Activated CD4-positive, alpha-beta T cell treated with anti-CD3 and anti-CD28 coated beads, Interleukin-2, amount 50 U/mL, for 16 hours (primary cell): ENCODE measurements around the gene PRC1.

ENCODE experiments used
- DNase-seq: peaks from one replicate; pipeline ENCODE4 v3.0.0-alpha.2; 2020

The PRC1 gene

DNA sequence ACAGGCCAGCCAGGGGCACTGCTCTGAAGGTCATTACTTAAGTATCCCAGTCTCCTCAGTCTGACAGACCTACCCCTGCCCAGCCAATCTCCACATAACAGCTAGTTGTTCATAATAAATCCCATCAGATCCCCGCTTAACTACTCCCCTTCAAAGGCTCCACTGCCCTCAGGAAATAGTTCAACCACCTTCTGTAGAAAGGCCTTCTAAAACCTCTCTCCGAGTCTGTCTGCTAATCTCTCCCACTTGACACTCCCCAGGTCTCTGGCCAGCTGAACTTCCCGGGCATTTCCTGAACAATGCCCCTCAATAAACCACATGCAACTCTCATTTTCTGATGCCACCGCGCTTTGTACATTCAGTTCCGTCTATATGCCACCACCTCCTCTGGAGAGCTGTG, 6.0 kb downstream of the PRC1 start:
- DNase-seq: no peak

DNA sequence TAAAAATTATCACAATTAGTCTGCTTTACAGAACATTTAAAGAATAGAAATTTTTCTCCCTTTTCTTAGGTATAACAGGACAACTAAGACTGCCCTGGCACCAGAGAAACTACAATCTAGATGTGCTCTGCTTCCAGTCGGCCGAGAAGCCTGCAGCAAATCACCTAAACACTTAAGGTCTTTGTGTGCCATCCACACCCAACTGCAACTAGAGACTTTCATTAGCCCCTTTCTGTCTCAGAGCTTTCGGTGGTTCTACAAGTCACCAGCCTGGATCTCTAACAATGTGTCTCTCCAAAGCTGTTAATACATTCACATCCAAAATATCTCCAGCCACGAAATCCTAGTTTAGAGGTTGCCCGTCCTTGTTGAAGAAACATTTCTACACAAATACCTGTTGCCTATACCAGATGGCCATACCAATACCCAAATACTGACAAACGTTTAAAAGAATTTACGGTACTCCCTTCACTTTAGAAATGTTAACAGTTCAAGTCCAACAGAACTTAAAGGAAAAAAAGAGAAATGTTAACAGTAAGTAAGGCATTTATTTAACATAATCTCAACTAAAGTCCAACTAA, 6.7 kb downstream of the PRC1 start:
- DNase-seq: no peak

GRCh38 chr15:90986790-90987507, 7.4 kb downstream of the PRC1 start:
- DNase-seq: no peak

- DNase-seq: peak; percentile 51
Observed at GRCh38 chr15:90982135-90982534, 12.2 kb downstream of the PRC1 start.

DNA sequence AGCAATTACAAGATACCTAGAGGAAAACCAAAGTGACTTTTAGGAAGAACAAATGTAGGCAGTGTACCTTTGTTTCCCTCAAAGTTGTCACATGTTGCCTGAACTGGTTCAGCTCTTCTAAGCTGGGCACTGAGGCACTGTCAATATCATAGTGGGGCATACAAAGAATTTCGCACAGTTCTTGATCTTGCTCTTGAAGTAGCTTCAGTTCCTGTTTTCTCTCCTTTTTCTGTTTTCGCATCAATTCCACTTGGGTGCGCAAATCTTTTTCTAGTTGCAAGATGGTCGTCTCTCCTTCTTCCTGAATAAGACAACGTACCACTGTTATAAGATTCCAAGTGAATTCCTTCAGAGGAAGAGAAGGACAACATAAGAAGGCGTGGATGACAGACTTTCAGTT, 12.7 kb downstream of the PRC1 start:
- DNase-seq: no peak

DNA sequence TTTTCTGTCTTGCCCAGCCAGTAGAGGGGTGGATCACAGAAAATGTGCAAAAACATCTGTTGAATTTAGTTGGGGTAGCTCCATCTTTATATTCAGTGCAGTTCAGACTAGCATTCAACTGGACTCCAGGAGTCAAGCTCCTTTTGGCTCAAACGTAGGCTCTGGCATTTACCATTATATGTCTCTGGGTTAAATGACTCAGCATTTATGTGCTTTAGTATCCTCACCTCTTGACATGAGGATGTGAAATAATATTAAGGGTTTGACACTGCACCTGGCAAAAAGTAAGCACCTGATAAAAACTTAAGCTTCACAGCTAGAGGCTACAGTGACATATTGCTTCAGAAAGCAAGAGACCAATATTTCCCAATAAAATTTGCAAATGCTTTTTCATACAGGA, 14.8 kb downstream of the PRC1 start:
- DNase-seq: no peak

- no peak for DNase-seq
Observed at GRCh38 chr15:90974216-90974615, 20.1 kb downstream of the PRC1 start.

DNA sequence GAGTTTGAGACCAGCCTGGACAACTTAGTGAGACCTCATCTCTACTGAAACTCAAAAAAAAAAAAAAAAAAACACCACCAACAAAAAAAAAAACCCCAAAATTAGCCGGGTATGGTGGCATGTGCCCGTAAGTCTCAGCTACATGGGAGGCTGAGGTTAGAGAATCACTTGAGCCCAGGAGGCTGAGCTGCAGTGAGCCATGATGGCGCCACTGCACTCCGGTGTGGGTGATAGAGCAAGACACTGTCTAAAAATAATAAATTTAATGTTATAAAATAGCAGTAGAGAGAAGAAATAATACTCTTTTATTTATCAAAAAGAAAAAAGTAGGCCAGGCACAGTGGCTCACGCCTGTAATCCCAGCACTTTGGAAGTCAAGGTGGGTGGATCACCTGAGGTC, 22.2 kb downstream of the PRC1 start:
- DNase-seq: no peak

DNA sequence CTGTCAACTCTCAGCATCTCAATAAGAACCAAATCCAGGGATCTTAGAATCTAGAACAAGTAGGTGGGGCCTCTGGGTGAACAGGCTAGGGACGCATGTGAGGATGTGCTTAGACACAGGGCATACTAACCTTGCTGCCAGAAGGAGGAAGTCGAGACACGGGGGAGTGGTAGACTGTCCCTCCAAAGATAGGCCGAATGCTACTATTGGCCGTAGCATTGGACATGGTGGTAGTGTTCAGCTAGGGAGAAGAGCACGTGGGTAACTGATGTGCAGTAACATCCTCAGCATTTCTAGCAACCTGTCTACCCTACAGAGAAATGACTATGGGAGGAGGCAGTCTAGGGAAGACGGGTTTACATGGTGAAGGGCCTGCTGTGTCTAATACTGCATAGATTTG, 24.1 kb downstream of the PRC1 start:
- DNase-seq: no peak

- DNase-seq: no peak
Observed at GRCh38 chr15:90968434-90968833, 25.9 kb downstream of the PRC1 start.

DNA sequence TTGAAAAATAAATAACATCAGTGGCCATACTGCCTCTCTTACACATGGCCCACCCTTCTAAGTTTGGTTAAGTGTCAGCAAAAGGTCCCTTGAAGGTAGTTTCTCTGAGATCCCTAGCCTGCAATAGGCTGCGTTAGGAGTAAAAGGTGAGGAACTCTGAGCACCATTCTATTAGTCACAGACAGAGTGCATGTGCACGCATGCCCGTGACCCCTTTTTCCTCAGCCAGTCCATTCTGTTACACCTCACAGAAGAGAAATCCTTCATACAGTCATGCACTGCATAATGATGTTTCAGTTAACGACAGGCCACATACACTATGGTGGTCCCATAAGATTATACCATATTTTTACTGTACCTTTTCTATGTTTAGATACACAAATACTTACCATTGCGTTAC, 27.1 kb downstream of the PRC1 start:
- no peak for DNase-seq

DNA sequence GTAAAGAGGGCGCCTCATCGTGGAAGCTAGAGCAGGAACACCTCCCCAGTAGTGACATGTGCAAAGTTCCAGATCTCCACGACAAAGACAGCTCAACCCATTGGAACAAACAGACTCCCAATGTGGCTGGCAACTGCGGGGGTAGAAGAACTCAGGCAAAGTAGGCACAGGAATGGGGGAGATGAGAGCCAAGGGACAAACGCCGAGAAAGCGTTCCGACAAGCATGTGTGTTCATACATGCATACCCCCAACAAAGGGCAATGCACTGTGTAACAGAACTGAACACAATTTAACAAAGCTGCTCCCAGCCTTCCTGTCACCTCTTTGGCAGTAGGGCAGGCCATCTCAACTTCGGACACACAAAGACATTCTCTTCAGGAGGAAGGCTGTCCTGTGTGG, 28.1 kb downstream of the PRC1 start:
- DNase-seq: no peak

DNA sequence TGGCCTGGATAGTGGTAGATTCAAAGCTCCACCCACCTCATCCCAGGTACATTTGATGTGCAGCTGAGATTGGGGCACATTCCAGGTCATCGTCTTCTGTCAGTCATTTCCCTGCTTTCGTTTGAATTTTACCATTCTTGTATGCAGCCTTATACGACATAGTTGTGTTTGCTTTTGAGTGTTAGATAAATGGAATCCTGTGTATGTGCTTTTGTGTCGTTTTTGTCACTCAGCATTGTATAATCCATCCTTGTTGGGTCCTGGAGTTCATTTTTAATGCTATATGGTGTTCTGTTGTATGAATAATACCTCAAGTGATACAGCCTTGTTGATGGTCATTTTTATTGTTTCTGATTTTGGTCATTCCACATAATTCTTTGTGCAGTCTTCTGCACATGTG, 32.3 kb downstream of the PRC1 start:
- no peak for DNase-seq

GRCh38 chr15:90960298-90961091, 33.8 kb downstream of the PRC1 start:
- no peak for DNase-seq

DNA sequence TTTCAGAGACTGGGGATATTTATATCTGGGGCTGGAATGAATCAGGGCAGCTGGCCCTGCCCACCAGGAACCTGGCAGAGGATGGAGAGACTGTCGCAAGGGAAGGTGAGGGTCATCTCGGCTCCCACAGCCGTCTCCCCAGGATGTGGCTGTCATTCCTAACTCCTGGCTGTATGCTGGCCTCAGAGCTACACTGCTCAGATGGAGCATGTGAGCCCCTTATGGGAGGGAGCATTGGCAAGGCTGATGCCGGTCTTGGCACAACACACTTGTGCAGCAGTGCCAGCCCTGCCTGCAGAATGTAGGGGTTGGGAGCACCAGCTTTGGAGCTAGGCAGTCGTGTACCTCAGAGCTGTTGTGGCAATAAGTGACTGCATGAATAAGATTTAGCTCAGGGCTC, 34.4 kb downstream of the PRC1 start:
- no peak for DNase-seq

- DNase-seq: no peak
Observed at GRCh38 chr15:90959028-90959595, 35.2 kb downstream of the PRC1 start.

- no peak for DNase-seq
Observed at GRCh38 chr15:90957791-90958190, 36.5 kb downstream of the PRC1 start.

GRCh38 chr15:90957031-90957790, 37.1 kb downstream of the PRC1 start:
- DNase-seq: no peak

- peak; percentile 72 for DNase-seq
Observed at GRCh38 chr15:90956274-90957030, 37.9 kb downstream of the PRC1 start.

GRCh38 chr15:90955624-90956273, 38.6 kb downstream of the PRC1 start:
- no peak for DNase-seq

GRCh38 chr15:90954712-90955623, 39.4 kb downstream of the PRC1 start, which contains the start of gene RCCD1:
Gene RCCD1 (plus strand): TSS chr15:90954884. CDS start chr15:90956735, 1,851 bp downstream.
- peak; percentile 97 for DNase-seq
